HepG2 (cell line): Measurements from ENCODE around the gene CFL1. TPM values are rescaled to one million over a fixed set of nuclear protein-coding genes. Genes with fewer than 3 reads are reported as not detected.

Source experiments
- ATAC-seq: fragments of 200-7000 bp; cut with Tn5 transposase; 3 replicates; pipeline ENCODE4 v1.9.1; 2020; ENCODE audit warnings: mild to moderate bottlenecking, moderate library complexity
- BruUV-seq: library from RNA; stranded (reverse); fragments of 400-500 nt; replicated peaks from 2 replicates; lab custom pipeline; 2021; lab: Mats Ljungman, UMichigan
- CTCF ChIA-PET: fragments of 300-600 bp; formaldehyde crosslinking; extraction: SDS; loops from one replicate; lab custom pipeline; 2021; ENCODE audit warnings: low total read pairs, inconsistent platforms, low intra/inter-chr PET ratio; lab: Yijun Ruan, JAX
- POLR2A ChIA-PET: fragments of 350-600 bp; sonication (Branson Sonifier 250); formaldehyde crosslinking; loops from one replicate; lab custom pipeline; 2020; ENCODE audit warnings: antibody characterized with exemption, inconsistent platforms; lab: Yijun Ruan, JAX
- DNase-seq: peaks from one replicate; pipeline ENCODE4 v3.0.0-alpha.2; 2015; ENCODE audit warnings: low spot score
- FAIRE-seq: peaks from 3 replicates; lab custom pipeline; 2011; peaks lifted over from hg19 to GRCh38; lab: Jason Lieb, UNC
- H2AFZ ChIP-seq: one replicate; pipeline ENCODE4 v1.6.1; 2011; ENCODE audit warnings: low read length, inconsistent platforms
- H3K27ac ChIP-seq: fragments of 300-600 bp; 3 replicates; pipeline ENCODE4 v1.8.0; 2011; ENCODE audit warnings: mixed run types, mild to moderate bottlenecking, mixed read lengths, low read length, inconsistent platforms; ENCODE audit not compliant: insufficient read depth; ENCODE audit errors: extremely low read length
- H3K27me3 ChIP-seq, 2 experiments: fragments of 200-600 bp in 1 of 2; 2 replicates in 1 of 2; 3 replicates in 1 of 2; pipeline versions ENCODE4 v1.6.0 to v1.8.0; 2011; ENCODE audit warnings: low read length in 2 of 2, mild to moderate bottlenecking in 2 of 2, moderate library complexity in 2 of 2, inconsistent platforms in 1 of 2; ENCODE audit not compliant: insufficient read depth in 2 of 2, control insufficient read depth in 1 of 2
- H3K36me3 ChIP-seq, 2 experiments: fragments of 200-600 bp in 1 of 2; replicated peaks in 1 of 2; 2 replicates in 1 of 2; 3 replicates in 1 of 2; pipeline versions ENCODE4 v1.5.1 to v1.8.0; 2011; ENCODE audit warnings: low read length in 2 of 2, inconsistent platforms in 1 of 2; ENCODE audit not compliant: insufficient read depth in 2 of 2, control insufficient read depth in 1 of 2
- H3K4me1 ChIP-seq: 2 replicates; pipeline ENCODE4 v1.5.1; 2012; ENCODE audit warnings: low read length, inconsistent platforms; ENCODE audit not compliant: insufficient read depth
- H3K4me2 ChIP-seq: 2 replicates; pipeline ENCODE4 v1.6.0; 2011; ENCODE audit warnings: low read depth, low read length, inconsistent platforms
- H3K4me3 ChIP-seq, 3 experiments: fragments of 200-600 bp in 1 of 3; sonication (generic), shearing (Covaris generic) in 1 of 3; replicated peaks in 1 of 3; 2 replicates each; pipeline ENCODE4 v1.5.1; 2011 to 2016; ENCODE audit warnings: low read length in 3 of 3, inconsistent platforms in 2 of 3, low read depth in 2 of 3, mild to moderate bottlenecking in 2 of 3, control low read depth in 1 of 3, mixed read lengths in 1 of 3; ENCODE audit not compliant: insufficient read depth in 1 of 3
- H3K79me2 ChIP-seq: one replicate; pipeline ENCODE4 v1.6.1; 2011; ENCODE audit warnings: low read length, inconsistent platforms; ENCODE audit not compliant: insufficient read depth
- H3K9ac ChIP-seq: 2 replicates; pipeline ENCODE4 v1.6.0; 2011; ENCODE audit warnings: mild to moderate bottlenecking, low read depth, low read length, inconsistent platforms; ENCODE audit not compliant: insufficient read depth
- H3K9me3 ChIP-seq: 2 replicates; pipeline ENCODE4 v1.5.1; 2012; ENCODE audit warnings: mild to moderate bottlenecking, low read length
- H4K20me1 ChIP-seq: 2 replicates; pipeline ENCODE4 v1.6.0; 2011; ENCODE audit warnings: inconsistent platforms, mild to moderate bottlenecking, low read length, moderate library complexity; ENCODE audit not compliant: insufficient read depth
- AGO2 ChIP-seq: fragments of 200-400 bp; formaldehyde crosslinking; optimal IDR thresholded peaks from 2 replicates; pipeline ENCODE3; 2017; ENCODE audit warnings: mild to moderate bottlenecking, low read depth, low read length, moderate library complexity
- MAZ ChIP-seq, 2 experiments: sonication (generic) in 1 of 2; formaldehyde crosslinking in 1 of 2; IDR thresholded peaks; 2 replicates each; pipeline versions ENCODE4 v1.5.0 to v1.6.1; 2012 to 2020; ENCODE audit warnings: low read depth in 2 of 2, mild to moderate bottlenecking in 2 of 2, borderline replicate concordance in 1 of 2, improper control_type of control experiment in 1 of 2, low read length in 1 of 2, missing genetic modification reagents in 1 of 2, moderate library complexity in 1 of 2
- MTF2 ChIP-seq: sonication (generic); formaldehyde crosslinking; IDR thresholded peaks from 2 replicates; pipeline ENCODE4 v1.5.0; 2020; ENCODE audit warnings: missing genetic modification reagents, borderline replicate concordance
- NONO ChIP-seq, 2 experiments: fragments of 450-650 bp in 1 of 2; sonication (generic) in 1 of 2; formaldehyde crosslinking in 1 of 2; IDR thresholded peaks in 1 of 2; conservative IDR thresholded peaks in 1 of 2; 2 replicates each; pipeline versions ENCODE4 v1.6.1 to v1.8.0; 2017 to 2022; ENCODE audit warnings: mild to moderate bottlenecking in 1 of 2, missing genetic modification reagents in 1 of 2, moderate library complexity in 1 of 2
- SALL1 ChIP-seq: sonication (generic); formaldehyde crosslinking; IDR thresholded peaks from 2 replicates; pipeline ENCODE4 v1.8.0; 2022; ENCODE audit warnings: mild to moderate bottlenecking, missing genetic modification reagents
- SCMH1 ChIP-seq: sonication (generic); formaldehyde crosslinking; IDR thresholded peaks from 2 replicates; pipeline ENCODE4 v1.9.0; 2021; ENCODE audit warnings: missing genetic modification reagents, mild to moderate bottlenecking, borderline replicate concordance
- SMAD9 ChIP-seq: sonication (generic); formaldehyde crosslinking; IDR thresholded peaks from 2 replicates; pipeline ENCODE4 v1.5.1; 2020; ENCODE audit warnings: mild to moderate bottlenecking, missing genetic modification reagents
- ZNF121 ChIP-seq: sonication (generic); formaldehyde crosslinking; IDR thresholded peaks from 2 replicates; pipeline ENCODE4 v1.5.0; 2020; ENCODE audit warnings: mild to moderate bottlenecking, missing genetic modification reagents
- ZNF225 ChIP-seq: sonication (generic); formaldehyde crosslinking; IDR thresholded peaks from 2 replicates; pipeline ENCODE4 v1.4.0; 2020; ENCODE audit warnings: mild to moderate bottlenecking, missing genetic modification reagents
- WGBS: methylation state at CpG from one replicate; pipeline ENCODE4 v1.1.6; 2017; ENCODE audit warnings: low lambda C conversion rate; 5-methylcytosine and 5-hydroxymethylcytosine counted together
- in situ Hi-C: cut with HindIII; loops from 2 replicates; pipeline ENCODE4 v1.10.0; 2017; ENCODE audit warnings: low pct_unique_long_range_greater_than_20kb; ENCODE audit not compliant: extremely low pct_ligation_motif_present
- intact Hi-C: fragments of 100-400 bp; cut with micrococcal nuclease; formaldehyde crosslinking; loops from one replicate; pipeline ENCODE4 v1.10.0; 2022; ENCODE audit not compliant: unreplicated experiment
- polyA plus RNA-seq, 8 experiments: library from polyadenylated mRNA; depleted of rRNA in 3 of 8; stranded (reverse) in 7 of 8; unstranded in 1 of 8; fragments of >200 nt; fragmentation: Illumina TruSeq in 4 of 8; extraction: Trizol in 4 of 8; gene quantifications; 2 replicates each; pipeline versions ENCODE4 v1.2.1 to v1.2.3, GENCODE V29; 2011 to 2016; ENCODE audit warnings: low read depth in 4 of 8, missing spikeins in 1 of 8, mixed read lengths in 1 of 8; ENCODE audit not compliant: insufficient read depth in 1 of 8
- total RNA-seq, 5 experiments: library from RNA; depleted of rRNA; stranded (reverse); fragments of >200 nt; fragmentation: Illumina TruSeq; extraction: Trizol; gene quantifications; 2 replicates each; pipeline ENCODE4 v1.2.3, GENCODE V29; 2016; ENCODE audit warnings: low read depth in 1 of 5
- TF ChIP-seq, protein P1 (sequence below): sonication (generic); formaldehyde crosslinking; IDR thresholded peaks from 2 replicates; pipeline ENCODE4 v1.5.0; 2020; ENCODE audit warnings: missing genetic modification reagents
- TF ChIP-seq, protein P2 (sequence below): sonication (generic); formaldehyde crosslinking; IDR thresholded peaks from 2 replicates; pipeline ENCODE4 v1.4.0; 2020; ENCODE audit warnings: missing genetic modification reagents, borderline replicate concordance

CFL1 gene
- total and polyA plus RNA-seq, 2 of the 13 experiments (the other 11 are each of a cell fraction or from before 2014, with no cell fraction given): 379 to 383 TPM

DNA sequence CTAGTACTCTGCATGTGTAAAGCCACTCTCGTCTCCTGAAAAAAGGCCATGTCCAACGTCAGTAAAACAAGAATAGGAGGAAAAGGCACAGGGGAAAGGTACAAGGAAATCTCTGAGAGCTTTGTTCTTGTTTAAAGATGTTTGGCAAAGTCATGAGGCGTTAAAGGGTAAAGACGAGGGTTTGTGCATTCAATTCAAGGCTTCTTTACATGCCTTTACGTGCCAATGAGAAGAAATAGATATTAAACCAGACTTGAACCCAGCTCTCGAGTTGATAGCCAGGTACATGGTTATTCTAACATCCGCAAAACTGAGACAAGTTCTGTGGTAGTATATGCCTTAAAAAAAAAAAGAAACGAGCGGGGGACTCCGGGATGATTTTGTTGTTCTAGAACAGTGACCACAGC is 704 bp upstream of the CFL1 start:
- 1% methylated on average over 10 of the region's 10 CpGs for WGBS
- Histone ChIP-seq H3K4me1 (peaks cover 59% of the 10 kb centered on the region), H3K9ac (peak overlapping the region; percentile 86), H4K20me1 (peaks cover 40% of the 10 kb centered on the region), H3K4me2 (peak overlapping the region; percentile 100), H3K9me3 (no peaks in the 10 kb centered on the region), H3K4me3 (peak overlapping the region; percentile 76 to 99 (median 76)), H2AFZ (peak overlapping the region; percentile 75), H3K27me3 (no peaks in the 10 kb centered on the region; a peak in 1 of 5 replicates), H3K36me3 (peaks cover 18 to 44% of the 10 kb centered on the region in 2 experiments), H3K79me2 (peaks cover 32% of the 10 kb centered on the region), H3K27ac (peak overlapping the region; percentile 90)
- no peak for FAIRE-seq
- CTCF ChIA-PET: no interaction called here
- BruUV-seq: no TSS peak
- TF ChIP-seq SCMH1 (CRISPR knock-in tag) (no peak), AGO2 (no peak), SMAD9 (CRISPR knock-in tag) (no peak), ZNF121 (CRISPR knock-in tag) (no peak), ZNF225 (CRISPR knock-in tag) (no peak), MTF2 (0 out of 2 replicates have a peak, but pooled peaks have one; percentile 27), MAZ (IDR thresholded peaks at IDR 0.05; ENCODE audit: borderline replicate concordance, low read depth, low read length) (no peak), MAZ (CRISPR knock-in tag; IDR thresholded peaks at IDR 0.05; ENCODE audit: low read depth) (no peak), SALL1 (CRISPR knock-in tag) (no peak), NONO (IDR thresholded peaks at IDR 0.05) (no peak), NONO (CRISPR knock-in tag; conservative IDR thresholded peaks at IDR 0.05) (no peak)
- TF ChIP-seq, protein P1, sequence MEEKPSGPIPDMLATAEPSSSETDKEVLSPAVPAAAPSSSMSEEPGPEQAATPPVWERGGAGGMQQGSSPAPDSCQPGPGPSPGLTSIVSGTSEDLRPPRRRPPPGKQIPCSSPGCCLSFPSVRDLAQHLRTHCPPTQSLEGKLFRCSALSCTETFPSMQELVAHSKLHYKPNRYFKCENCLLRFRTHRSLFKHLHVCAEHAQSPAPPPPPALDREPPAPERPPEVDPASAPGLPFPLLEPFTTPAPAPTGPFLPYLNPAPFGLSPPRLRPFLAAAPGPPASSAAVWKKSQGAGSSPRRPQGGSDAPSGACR (CRISPR knock-in tag): 0 out of 2 replicates have a peak, but pooled peaks have one; percentile 24
- TF ChIP-seq, protein P2, sequence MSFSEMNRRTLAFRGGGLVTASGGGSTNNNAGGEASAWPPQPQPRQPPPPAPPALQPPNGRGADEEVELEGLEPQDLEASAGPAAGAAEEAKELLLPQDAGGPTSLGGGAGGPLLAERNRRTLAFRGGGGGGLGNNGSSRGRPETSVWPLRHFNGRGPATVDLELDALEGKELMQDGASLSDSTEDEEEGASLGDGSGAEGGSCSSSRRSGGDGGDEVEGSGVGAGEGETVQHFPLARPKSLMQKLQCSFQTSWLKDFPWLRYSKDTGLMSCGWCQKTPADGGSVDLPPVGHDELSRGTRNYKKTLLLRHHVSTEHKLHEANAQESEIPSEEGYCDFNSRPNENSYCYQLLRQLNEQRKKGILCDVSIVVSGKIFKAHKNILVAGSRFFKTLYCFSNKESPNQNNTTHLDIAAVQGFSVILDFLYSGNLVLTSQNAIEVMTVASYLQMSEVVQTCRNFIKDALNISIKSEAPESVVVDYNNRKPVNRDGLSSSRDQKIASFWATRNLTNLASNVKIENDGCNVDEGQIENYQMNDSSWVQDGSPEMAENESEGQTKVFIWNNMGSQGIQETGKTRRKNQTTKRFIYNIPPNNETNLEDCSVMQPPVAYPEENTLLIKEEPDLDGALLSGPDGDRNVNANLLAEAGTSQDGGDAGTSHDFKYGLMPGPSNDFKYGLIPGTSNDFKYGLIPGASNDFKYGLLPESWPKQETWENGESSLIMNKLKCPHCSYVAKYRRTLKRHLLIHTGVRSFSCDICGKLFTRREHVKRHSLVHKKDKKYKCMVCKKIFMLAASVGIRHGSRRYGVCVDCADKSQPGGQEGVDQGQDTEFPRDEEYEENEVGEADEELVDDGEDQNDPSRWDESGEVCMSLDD (CRISPR knock-in tag): peak; percentile 19; the same call in 1 of the 2 replicates
- ATAC-seq: no peak
- DNase-seq: no peak
- intact Hi-C loops: loop anchor here (2.0 kb wide), 1 partner anchor 30 kb away; the partner anchor contains the start of gene FIBP
- POLR2A ChIA-PET: interaction anchor here (0.6 to 5.4 kb wide), 28 partner anchors 10 to 454 kb away, joined by 3 to 81 read pairs (median 5); partner anchors contain the start of genes AP5B1, BANF1, CCDC85B and EFEMP2
- in situ Hi-C loops: loop anchor here (10.0 kb wide), 1 partner anchor 304 kb away; the partner anchor contains the start of gene LTBP3
